B cell (primary cell): Measurements from ENCODE around the gene ZNF316. TPM values are rescaled to one million over a fixed set of nuclear protein-coding genes. Genes with fewer than 3 reads are reported as not detected.

Source experiments
- ATAC-seq: fragments of 200-7000 bp; cut with Tn5 transposase; one replicate; pipeline ENCODE4 v1.10.0; 2021; ENCODE audit warnings: low read depth, mild to moderate bottlenecking, moderate number of reproducible peaks, moderate library complexity
- CTCF ChIA-PET: fragments of 350-600 bp; sonication (Branson Sonifier 250); formaldehyde crosslinking; loops from one replicate; lab custom pipeline; 2021; ENCODE audit warnings: antibody characterized with exemption, inconsistent platforms; lab: Charles Lee
- POLR2A ChIA-PET: fragments of 350-600 bp; sonication (Branson Sonifier 250); formaldehyde crosslinking; loops from one replicate; lab custom pipeline; 2021; ENCODE audit warnings: antibody characterized with exemption; lab: Charles Lee
- DNase-seq: peaks from one replicate; pipeline ENCODE4 v3.0.0; 2013
- H2AFZ ChIP-seq: 2 replicates; pipeline ENCODE4 v1.6.1; 2012; ENCODE audit warnings: mild to moderate bottlenecking, low read depth, low read length; ENCODE audit not compliant: insufficient read depth, poor library complexity, severe bottlenecking
- H3K27ac ChIP-seq, 2 donors: 1 replicate in 1 of 2; 2 replicates in 1 of 2; pipeline ENCODE4 v1.5.1; 2012 to 2013; ENCODE audit warnings: low read length in 2 of 2, mild to moderate bottlenecking in 2 of 2, moderate library complexity in 1 of 2
- H3K27me3 ChIP-seq, 4 experiments: fragments of 200-600 bp in 1 of 4; sonication (generic) in 1 of 4; replicated peaks in 1 of 4; 1 replicate in 2 of 4; 2 replicates in 2 of 4; pipeline versions ENCODE4 v1.6.1 to v1.7.0; 2013 to 2016; ENCODE audit warnings: low read length in 3 of 4, mild to moderate bottlenecking in 2 of 4, mixed read lengths in 1 of 4, moderate library complexity in 1 of 4; ENCODE audit not compliant: insufficient read depth in 4 of 4, control insufficient read depth in 3 of 4; ENCODE audit errors: control extremely low read depth in 1 of 4
- H3K36me3 ChIP-seq, 2 experiments: replicated peaks in 1 of 2; 1 replicate in 1 of 2; 2 replicates in 1 of 2; pipeline versions ENCODE4 v1.6.1 to v1.7.1; 2013; ENCODE audit warnings: low read length in 1 of 2; ENCODE audit not compliant: insufficient read depth in 2 of 2, control insufficient read depth in 1 of 2; ENCODE audit errors: control extremely low read depth in 1 of 2, extremely low read depth in 1 of 2
- H3K4me1 ChIP-seq, 2 donors: fragments of 200-600 bp in 1 of 2; sonication (generic) in 1 of 2; 1 replicate in 1 of 2; 2 replicates in 1 of 2; pipeline versions ENCODE4 v1.5.1 to v1.6.1; 2013 to 2017; ENCODE audit warnings: low read length in 2 of 2; ENCODE audit not compliant: control insufficient read depth in 2 of 2, insufficient read depth in 2 of 2
- H3K4me2 ChIP-seq: replicated peaks from 2 replicates; pipeline ENCODE3; 2012; ENCODE audit warnings: mild to moderate bottlenecking, low read depth, low read length; ENCODE audit not compliant: poor library complexity, severe bottlenecking
- H3K4me3 ChIP-seq, 5 experiments: fragments of 200-600 bp in 1 of 5; sonication (generic) in 1 of 5; 1 replicate in 3 of 5; 2 replicates in 2 of 5; pipeline versions ENCODE4 v1.5.1 to v1.7.0; 2011 to 2016; ENCODE audit warnings: low read length in 4 of 5, mild to moderate bottlenecking in 4 of 5, low read depth in 2 of 5, control low read depth in 1 of 5, moderate library complexity in 1 of 5; ENCODE audit not compliant: insufficient read depth in 1 of 5; ENCODE audit errors: control extremely low read depth in 1 of 5, extremely low read depth in 1 of 5
- H3K79me2 ChIP-seq: fragments of 200-600 bp; sonication (generic); one replicate; pipeline ENCODE4 v1.6.0; 2016; ENCODE audit warnings: low read length; ENCODE audit not compliant: control insufficient read depth, insufficient read depth
- H3K9ac ChIP-seq: fragments of 200-600 bp; sonication (generic); 2 replicates; pipeline ENCODE4 v1.6.1; 2017; ENCODE audit warnings: mild to moderate bottlenecking, low read length, moderate library complexity
- H3K9me3 ChIP-seq, 3 donors: one replicate each; pipeline versions ENCODE4 v1.6.1 to v1.7.1; 2013; ENCODE audit warnings: low read length in 2 of 3; ENCODE audit not compliant: control insufficient read depth in 2 of 3, insufficient read depth in 1 of 3; ENCODE audit errors: control extremely low read depth in 1 of 3
- H4K20me1 ChIP-seq: 2 replicates; pipeline ENCODE4 v1.6.0; 2012; ENCODE audit warnings: mild to moderate bottlenecking, low read length; ENCODE audit not compliant: insufficient read depth, control insufficient read depth, poor library complexity, severe bottlenecking
- H3K27ac Mint-ChIP-seq: one replicate; pipeline ENCODE4 v1.8.0; 2021; ENCODE audit warnings: mixed read lengths
- H3K27me3 Mint-ChIP-seq: one replicate; pipeline ENCODE4 v1.8.0; 2021; ENCODE audit warnings: mixed read lengths
- H3K4me1 Mint-ChIP-seq: one replicate; pipeline ENCODE4 v1.8.0; 2021; ENCODE audit warnings: mixed read lengths
- H3K4me3 Mint-ChIP-seq: one replicate; pipeline ENCODE4 v1.8.0; 2021; ENCODE audit warnings: mixed read lengths
- H3K9me3 Mint-ChIP-seq: one replicate; pipeline ENCODE4 v1.8.0; 2022; ENCODE audit warnings: mixed read lengths; ENCODE audit not compliant: insufficient read depth
- EZH2 ChIP-seq: IDR thresholded peaks from 2 replicates; pipeline ENCODE4 v1.6.1; 2012; ENCODE audit warnings: borderline replicate concordance, low read depth, mild to moderate bottlenecking, moderate library complexity, low read length; ENCODE audit not compliant: insufficient read depth, poor library complexity, severe bottlenecking
- WGBS: methylation state at CpG from one replicate; pipeline ENCODE4 v1.1.5; 2013; ENCODE audit warnings: missing lambda C conversion rate; ENCODE audit not compliant: insufficient coverage; 5-methylcytosine and 5-hydroxymethylcytosine counted together
- intact Hi-C: fragments of 100-400 bp; cut with micrococcal nuclease; formaldehyde crosslinking; loops from one replicate; pipeline ENCODE4 v1.10.0; 2022
- polyA plus RNA-seq: library from polyadenylated mRNA; depleted of rRNA; stranded (reverse); fragments of >200 nt; gene quantifications from 2 replicates; pipeline ENCODE4 v1.2.3, GENCODE V29; 2012
- total RNA-seq, 2 donors: library from RNA; stranded (reverse); fragments of 120-200 nt in 1 of 2; gene quantifications; 1 replicate in 1 of 2; 2 replicates in 1 of 2; pipeline versions ENCODE4 v1.2.3 to v1.2.4, GENCODE V29; 2013 to 2022
- TF ChIP-seq, protein P1 (sequence below): fragments of 200-600 bp; IDR thresholded peaks from one replicate; pipeline ENCODE4 v1.8.0; 2022; ENCODE audit warnings: antibody characterized with exemption, mild to moderate bottlenecking

ZNF316 gene
- total and polyA plus RNA-seq, 2 donors (not counting 1 experiment from before 2014, with no cell fraction given), result 43.6 to 72.6 TPM

DNA sequence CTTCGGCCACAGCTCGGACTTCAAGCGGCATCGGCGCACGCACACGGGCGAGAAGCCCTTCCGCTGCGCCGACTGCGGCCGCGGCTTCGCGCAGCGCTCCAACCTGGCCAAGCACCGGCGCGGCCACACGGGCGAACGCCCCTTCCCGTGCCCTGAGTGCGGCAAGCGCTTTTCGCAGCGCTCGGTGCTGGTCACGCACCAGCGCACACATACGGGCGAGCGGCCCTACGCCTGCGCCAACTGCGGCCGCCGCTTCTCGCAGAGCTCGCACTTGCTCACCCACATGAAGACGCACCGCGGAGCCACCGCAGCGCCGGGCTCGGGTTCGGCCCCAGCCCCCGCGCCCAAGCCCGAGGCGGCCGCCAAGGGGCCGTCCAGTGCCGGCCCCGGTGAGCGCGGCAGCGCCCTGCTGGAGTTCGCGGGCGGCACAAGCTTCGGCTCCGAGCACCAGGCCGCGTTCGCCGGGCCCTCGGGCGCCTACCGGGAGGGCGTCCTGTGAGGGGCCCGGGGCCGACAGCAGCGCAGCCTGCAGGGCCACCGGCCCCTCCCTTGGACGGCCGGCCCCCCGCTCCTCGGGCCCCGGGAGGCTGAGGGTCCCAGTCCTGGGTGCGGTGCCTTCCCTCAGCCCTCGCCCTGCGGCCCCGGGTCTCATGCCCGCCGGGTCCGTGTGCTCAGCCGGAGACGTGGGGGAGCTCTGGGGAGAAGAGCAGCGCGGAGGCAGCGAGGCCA lies 17.2 kb downstream of the ZNF316 start:
- Histone ChIP-seq H3K4me2 (no peak overlapping the region), H3K27ac (no peak overlapping the region), H3K9ac (no peak overlapping the region), H2AFZ (no peak overlapping the region), H3K4me1 (no peaks in the 10 kb centered on the region), H3K4me3 (no peak overlapping the region), H3K27me3 (no peaks in the 10 kb centered on the region), H3K9me3 (peaks cover 0 to 24% (median 0%) of the 10 kb centered on the region in 3 donors), H3K36me3 (peaks cover 0 to 31% of the 10 kb centered on the region in 2 experiments), H4K20me1 (peaks cover 21% of the 10 kb centered on the region), H3K79me2 (peaks cover 15% of the 10 kb centered on the region)
- ChIA-PET POLR2A (no interaction called here), CTCF (no interaction called here)
- TF ChIP-seq, protein P1, sequence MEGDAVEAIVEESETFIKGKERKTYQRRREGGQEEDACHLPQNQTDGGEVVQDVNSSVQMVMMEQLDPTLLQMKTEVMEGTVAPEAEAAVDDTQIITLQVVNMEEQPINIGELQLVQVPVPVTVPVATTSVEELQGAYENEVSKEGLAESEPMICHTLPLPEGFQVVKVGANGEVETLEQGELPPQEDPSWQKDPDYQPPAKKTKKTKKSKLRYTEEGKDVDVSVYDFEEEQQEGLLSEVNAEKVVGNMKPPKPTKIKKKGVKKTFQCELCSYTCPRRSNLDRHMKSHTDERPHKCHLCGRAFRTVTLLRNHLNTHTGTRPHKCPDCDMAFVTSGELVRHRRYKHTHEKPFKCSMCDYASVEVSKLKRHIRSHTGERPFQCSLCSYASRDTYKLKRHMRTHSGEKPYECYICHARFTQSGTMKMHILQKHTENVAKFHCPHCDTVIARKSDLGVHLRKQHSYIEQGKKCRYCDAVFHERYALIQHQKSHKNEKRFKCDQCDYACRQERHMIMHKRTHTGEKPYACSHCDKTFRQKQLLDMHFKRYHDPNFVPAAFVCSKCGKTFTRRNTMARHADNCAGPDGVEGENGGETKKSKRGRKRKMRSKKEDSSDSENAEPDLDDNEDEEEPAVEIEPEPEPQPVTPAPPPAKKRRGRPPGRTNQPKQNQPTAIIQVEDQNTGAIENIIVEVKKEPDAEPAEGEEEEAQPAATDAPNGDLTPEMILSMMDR, result no peak
- TF ChIP-seq EZH2, result no peak
- no peak overlapping the region for H3K4me3 Mint-ChIP-seq
- no peaks in the 10 kb centered on the region for H3K9me3 Mint-ChIP-seq
- H3K4me1 Mint-ChIP-seq, result no peaks in the 10 kb centered on the region
- 99% methylated on average over 93 of the region's 94 CpGs for whole genome bisulfite sequencing
- no peak for ATAC-seq
- DNase-seq, result peak; percentile 6
- no peaks in the 10 kb centered on the region for H3K27me3 Mint-ChIP-seq
- intact Hi-C loops, result no loop called here
- H3K27ac Mint-ChIP-seq, result no peak overlapping the region

DNA sequence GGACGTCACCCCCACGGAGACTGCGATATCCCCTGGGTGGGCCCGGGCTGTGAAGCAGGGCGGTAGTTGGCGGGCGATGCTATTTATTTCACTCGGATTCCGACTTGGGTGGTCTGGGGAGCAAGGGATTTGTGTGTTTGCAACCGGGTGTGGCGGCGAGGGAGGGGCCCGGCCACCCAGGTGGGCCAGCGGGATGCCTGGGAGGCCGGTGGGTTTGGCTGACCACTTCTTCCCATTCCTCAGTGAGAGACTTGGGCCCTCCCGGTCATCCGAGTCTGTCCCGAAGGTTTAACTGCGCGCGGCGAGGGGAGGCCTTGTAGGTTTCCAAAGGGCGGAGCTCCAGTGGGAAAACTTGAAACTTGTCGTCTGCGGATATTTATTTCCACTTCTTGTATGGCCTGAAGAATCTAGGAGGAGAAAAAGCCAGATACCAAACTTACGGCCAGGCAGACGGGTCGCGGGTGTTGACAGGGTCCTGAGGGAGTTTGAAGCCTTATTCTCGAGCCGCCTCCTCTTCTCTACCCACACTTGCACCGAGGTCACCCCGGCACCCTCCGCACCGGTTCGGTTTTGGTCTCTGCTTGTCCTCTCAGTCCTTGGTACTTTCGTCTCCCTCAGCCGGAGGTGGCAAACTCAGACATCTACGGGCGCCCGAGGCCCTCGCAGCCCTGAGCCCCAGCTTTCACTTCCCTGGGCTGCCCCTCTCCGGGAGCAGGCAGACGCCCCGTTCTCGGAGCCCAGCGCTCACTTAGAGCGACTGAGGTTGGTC lies 17.9 kb downstream of the ZNF316 start:
- Histone ChIP-seq H2AFZ (no peak overlapping the region), H3K27ac (no peak overlapping the region), H3K9ac (no peak overlapping the region), H3K36me3 (peaks cover 0 to 23% of the 10 kb centered on the region in 2 experiments), H4K20me1 (peaks cover 13% of the 10 kb centered on the region), H3K4me2 (no peak overlapping the region), H3K27me3 (no peaks in the 10 kb centered on the region), H3K79me2 (peaks cover 15% of the 10 kb centered on the region), H3K4me3 (no peak overlapping the region), H3K9me3 (peaks cover 0 to 24% (median 0%) of the 10 kb centered on the region in 3 donors), H3K4me1 (no peaks in the 10 kb centered on the region)
- intact Hi-C loops, result no loop called here
- Mint-ChIP-seq H3K27me3 (no peaks in the 10 kb centered on the region), H3K27ac (no peak overlapping the region), H3K9me3 (no peaks in the 10 kb centered on the region), H3K4me3 (no peak overlapping the region), H3K4me1 (no peaks in the 10 kb centered on the region)
- WGBS, result 98% methylated on average over 41 of the region's 48 CpGs
- DNase-seq (peak; percentile 6), ATAC-seq (no peak)
- POLR2A ChIA-PET, result no interaction called here
- CTCF ChIA-PET, result no interaction called here
- TF ChIP-seq EZH2, result no peak
- TF ChIP-seq, protein P1, result no peak
